Astrocyte (in vitro differentiated cells and primary cell): Measurements from ENCODE around the gene WNT16.

ENCODE experiments used
- CTCF ChIP-seq: IDR thresholded peaks from 2 replicates; pipeline ENCODE4 v1.5.1; 2011; ENCODE audit warnings: low read depth, mild to moderate bottlenecking, inconsistent platforms, low read length, moderate library complexity; ENCODE audit not compliant: insufficient read depth
- EZH2 ChIP-seq: IDR thresholded peaks from 2 replicates; pipeline ENCODE4 v1.6.1; 2012; ENCODE audit warnings: mild to moderate bottlenecking, low read length, inconsistent platforms; ENCODE audit not compliant: insufficient read depth

- no peak for TF ChIP-seq CTCF
- no peak for TF ChIP-seq EZH2
Measured at GRCh38 chr7:121279060-121279620, 49.7 kb upstream of the WNT16 start.
